Body of pancreas (tissue), 4 donors: ENCODE measurements around the gene GRK3.

ENCODE experiments used
- POLR2A ChIP-seq, 3 donors: fragments of 450-650 bp; IDR thresholded peaks; one replicate each; pipeline ENCODE4 v1.6.1; 2016; ENCODE audit warnings: antibody characterized with exemption in 3 of 3, mild to moderate bottlenecking in 2 of 3
- TF ChIP-seq, protein P1 (sequence below), 7 experiments: fragments of 450-650 bp in 4 of 7; fragments of 200-600 bp in 3 of 7; sonication (generic) in 3 of 7; IDR thresholded peaks; one replicate each; pipeline ENCODE4 v1.5.1; 2016 to 2019; ENCODE audit warnings: antibody characterized with exemption in 7 of 7

DNA sequence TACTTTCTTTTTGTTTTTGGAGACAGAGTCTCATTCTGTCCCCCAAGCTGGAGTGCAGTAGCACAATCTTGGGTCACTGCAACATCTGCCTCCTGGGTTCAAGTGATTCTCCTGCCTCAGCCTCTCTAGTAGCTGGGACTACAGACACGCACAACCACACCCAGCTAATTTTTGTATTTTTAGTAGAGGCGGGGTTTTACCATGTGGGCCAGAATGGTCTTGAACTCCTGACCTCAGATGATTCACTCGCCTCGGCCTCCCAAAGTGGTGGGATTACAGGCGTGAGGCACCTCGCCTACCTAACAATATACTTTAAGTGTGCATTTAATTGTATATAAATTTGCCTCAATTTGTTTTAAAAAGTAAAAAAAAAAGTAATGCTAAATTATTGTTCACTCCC is 38.4 kb downstream of the GRK3 start:
- TF ChIP-seq, protein P1, sequence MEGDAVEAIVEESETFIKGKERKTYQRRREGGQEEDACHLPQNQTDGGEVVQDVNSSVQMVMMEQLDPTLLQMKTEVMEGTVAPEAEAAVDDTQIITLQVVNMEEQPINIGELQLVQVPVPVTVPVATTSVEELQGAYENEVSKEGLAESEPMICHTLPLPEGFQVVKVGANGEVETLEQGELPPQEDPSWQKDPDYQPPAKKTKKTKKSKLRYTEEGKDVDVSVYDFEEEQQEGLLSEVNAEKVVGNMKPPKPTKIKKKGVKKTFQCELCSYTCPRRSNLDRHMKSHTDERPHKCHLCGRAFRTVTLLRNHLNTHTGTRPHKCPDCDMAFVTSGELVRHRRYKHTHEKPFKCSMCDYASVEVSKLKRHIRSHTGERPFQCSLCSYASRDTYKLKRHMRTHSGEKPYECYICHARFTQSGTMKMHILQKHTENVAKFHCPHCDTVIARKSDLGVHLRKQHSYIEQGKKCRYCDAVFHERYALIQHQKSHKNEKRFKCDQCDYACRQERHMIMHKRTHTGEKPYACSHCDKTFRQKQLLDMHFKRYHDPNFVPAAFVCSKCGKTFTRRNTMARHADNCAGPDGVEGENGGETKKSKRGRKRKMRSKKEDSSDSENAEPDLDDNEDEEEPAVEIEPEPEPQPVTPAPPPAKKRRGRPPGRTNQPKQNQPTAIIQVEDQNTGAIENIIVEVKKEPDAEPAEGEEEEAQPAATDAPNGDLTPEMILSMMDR (IDR thresholded peaks at IDR 0.05): no peak
- TF ChIP-seq POLR2A (IDR thresholded peaks at IDR 0.05): no peak
